22Rv1 (cell line): ENCODE data around the gene RHBDD1.

Experiments used
- CTCF ChIP-seq: fragments of 450-650 bp; IDR thresholded peaks from 2 replicates; pipeline ENCODE4 v1.5.1; 2017; ENCODE audit warnings: mild to moderate bottlenecking
- ZFX ChIP-seq: fragments of 450-650 bp; IDR thresholded peaks from 2 replicates; pipeline ENCODE4 v1.6.1; 2017; ENCODE audit warnings: antibody characterized with exemption, borderline replicate concordance

- TF ChIP-seq CTCF (no peak), ZFX (no peak)
Measured at GRCh38 chr2:227035711-227036367, 200.0 kb downstream of the RHBDD1 start.
